Measurements from ENCODE around the gene SLC31A1. TPM values are rescaled to one million over a fixed set of nuclear protein-coding genes. Genes with fewer than 3 reads are reported as not detected.
"Not testable (repeated sequence)": the region's sequence is repeated elsewhere in the genome, so short reads cannot be mapped to it uniquely, and the experiment has no call there.

The SLC31A1 gene
- total RNA-seq, 4 donors from 2014 or later: 8.3 to 10.8 (median 8.9) TPM

DNA sequence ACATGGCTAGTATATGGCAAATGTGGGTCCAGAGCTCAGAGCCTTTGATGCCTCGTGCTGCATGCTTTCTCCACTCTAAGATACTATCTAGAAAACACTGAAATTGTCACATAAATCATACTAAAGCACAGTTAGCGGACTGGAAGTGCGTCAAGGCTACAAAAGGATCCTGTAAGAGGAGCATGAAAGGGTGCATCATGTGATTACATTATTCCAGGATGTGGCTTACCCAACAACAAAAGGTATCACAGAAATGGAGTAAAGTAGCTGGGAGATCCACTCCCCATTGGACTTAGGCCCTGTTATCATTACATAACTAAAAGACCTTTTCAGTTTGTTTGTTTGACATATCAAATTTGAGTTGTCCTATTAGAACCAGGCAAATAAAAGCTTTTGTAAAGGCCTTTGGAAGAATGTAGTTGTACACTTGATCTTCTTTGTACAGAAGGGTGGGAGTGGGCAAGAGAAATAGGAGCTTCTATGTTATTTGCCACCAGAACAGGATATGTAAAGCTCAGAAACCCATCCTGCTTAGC, 6.9 kb downstream of the SLC31A1 start:
- Histone ChIP-seq H3K4me3 (no peak overlapping the region), H3K4me1 (peaks cover 7 to 15% (median 10%) of the 10 kb centered on the region in 4 donors), H3K27ac (replicated peaks in 1 of 4) (no peak overlapping the region), H3K9me3 (no peaks in the 10 kb centered on the region), H3K27me3 (no peaks in the 10 kb centered on the region), H3K36me3 (peaks cover 0 to 5% (median 0%) of the 10 kb centered on the region in 4 donors)
- intact Hi-C loops (cut with DNase I): no loop called here
- 79% methylated on average over 3 of the region's 3 CpGs for WGBS
- DNase-seq (ENCODE audit: extremely low spot score): no peak
- TF ChIP-seq EP300 (IDR thresholded peaks at IDR 0.05): no peak
- TF ChIP-seq POLR2AphosphoS5 (IDR thresholded peaks at IDR 0.05): no peak
- TF ChIP-seq POLR2A (IDR thresholded peaks at IDR 0.05; ENCODE audit: low read depth): no peak
- TF ChIP-seq, protein P1, sequence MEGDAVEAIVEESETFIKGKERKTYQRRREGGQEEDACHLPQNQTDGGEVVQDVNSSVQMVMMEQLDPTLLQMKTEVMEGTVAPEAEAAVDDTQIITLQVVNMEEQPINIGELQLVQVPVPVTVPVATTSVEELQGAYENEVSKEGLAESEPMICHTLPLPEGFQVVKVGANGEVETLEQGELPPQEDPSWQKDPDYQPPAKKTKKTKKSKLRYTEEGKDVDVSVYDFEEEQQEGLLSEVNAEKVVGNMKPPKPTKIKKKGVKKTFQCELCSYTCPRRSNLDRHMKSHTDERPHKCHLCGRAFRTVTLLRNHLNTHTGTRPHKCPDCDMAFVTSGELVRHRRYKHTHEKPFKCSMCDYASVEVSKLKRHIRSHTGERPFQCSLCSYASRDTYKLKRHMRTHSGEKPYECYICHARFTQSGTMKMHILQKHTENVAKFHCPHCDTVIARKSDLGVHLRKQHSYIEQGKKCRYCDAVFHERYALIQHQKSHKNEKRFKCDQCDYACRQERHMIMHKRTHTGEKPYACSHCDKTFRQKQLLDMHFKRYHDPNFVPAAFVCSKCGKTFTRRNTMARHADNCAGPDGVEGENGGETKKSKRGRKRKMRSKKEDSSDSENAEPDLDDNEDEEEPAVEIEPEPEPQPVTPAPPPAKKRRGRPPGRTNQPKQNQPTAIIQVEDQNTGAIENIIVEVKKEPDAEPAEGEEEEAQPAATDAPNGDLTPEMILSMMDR (IDR thresholded peaks at IDR 0.05): no peak

DNA sequence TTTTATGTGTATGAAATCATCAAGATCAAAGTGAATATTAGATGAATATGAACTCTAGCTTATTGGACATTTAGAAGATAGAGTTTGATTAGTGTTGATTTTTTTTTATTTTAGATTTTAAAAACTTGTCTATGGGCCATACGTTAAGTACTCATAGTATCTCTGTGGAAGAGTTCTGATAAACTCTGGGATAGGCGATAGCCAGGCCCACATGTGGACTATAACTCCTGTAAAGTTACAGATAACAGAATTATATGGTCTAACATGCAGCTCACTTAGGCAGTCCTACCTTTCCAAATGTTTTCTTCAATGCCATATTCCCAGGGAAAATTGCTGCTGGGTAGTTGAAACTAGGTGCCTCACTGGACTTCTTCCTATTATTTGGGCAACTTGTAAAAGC, 10.4 kb downstream of the SLC31A1 start:
- no peak overlapping the region for H3K4me3 ChIP-seq
- no peak for TF ChIP-seq EP300 (IDR thresholded peaks at IDR 0.05)
- TF ChIP-seq POLR2AphosphoS5 (IDR thresholded peaks at IDR 0.05): no peak
- TF ChIP-seq, protein P1 (IDR thresholded peaks at IDR 0.05): no peak
- no peak for TF ChIP-seq POLR2A (IDR thresholded peaks at IDR 0.05; ENCODE audit: low read depth)
- H3K27ac ChIP-seq (replicated peaks in 1 of 4): no peak overlapping the region
- intact Hi-C loops (cut with DNase I): no loop called here
- peaks cover 0 to 14% (median 7%) of the 10 kb centered on the region in 4 donors for H3K4me1 ChIP-seq
- H3K27me3 ChIP-seq: no peaks in the 10 kb centered on the region
- WGBS: 100% methylated on average over 2 of the region's 2 CpGs
- H3K9me3 ChIP-seq: no peaks in the 10 kb centered on the region
- no peak for DNase-seq (ENCODE audit: extremely low spot score)
- H3K36me3 ChIP-seq: peaks cover 0 to 5% (median 0%) of the 10 kb centered on the region in 4 donors

DNA sequence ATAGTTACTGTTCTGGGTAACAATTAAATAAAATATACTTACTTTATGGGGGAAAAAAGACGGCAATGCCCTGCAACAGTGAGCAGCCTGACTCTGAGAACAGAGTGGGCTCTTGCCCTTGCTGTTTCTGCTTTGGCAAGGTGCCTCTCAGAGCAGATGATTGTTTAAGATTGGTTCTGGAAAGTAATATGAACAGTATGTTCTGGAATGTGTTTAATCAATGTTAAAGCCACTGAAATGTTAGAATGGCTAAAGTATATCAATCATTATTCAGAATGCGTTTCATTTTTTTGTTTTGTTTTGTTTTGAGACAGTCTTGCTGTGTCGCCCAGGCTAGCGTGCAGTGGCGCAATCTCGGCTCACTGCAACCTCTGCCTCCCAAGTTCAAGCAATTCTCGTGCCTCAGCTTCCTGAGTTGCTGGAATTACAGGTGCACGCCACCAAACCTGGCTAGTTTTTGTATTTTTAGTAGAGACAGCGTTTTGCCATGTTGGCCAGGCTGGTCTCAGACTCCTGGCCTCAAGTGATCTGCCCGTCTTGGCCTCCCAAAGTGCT, 14.4 kb downstream of the SLC31A1 start:
- H3K9me3 ChIP-seq; H3K36me3 ChIP-seq; DNase-seq (ENCODE audit: extremely low spot score); H3K27me3 ChIP-seq; H3K4me3 ChIP-seq; intact Hi-C loops (cut with DNase I); H3K27ac ChIP-seq (replicated peaks in 1 of 4): not testable (repeated sequence)
- WGBS: 78% methylated on average over 10 of the region's 10 CpGs
- peaks cover 0 to 20% (median 12%) of the 10 kb centered on the region in 4 donors for H3K4me1 ChIP-seq

DNA sequence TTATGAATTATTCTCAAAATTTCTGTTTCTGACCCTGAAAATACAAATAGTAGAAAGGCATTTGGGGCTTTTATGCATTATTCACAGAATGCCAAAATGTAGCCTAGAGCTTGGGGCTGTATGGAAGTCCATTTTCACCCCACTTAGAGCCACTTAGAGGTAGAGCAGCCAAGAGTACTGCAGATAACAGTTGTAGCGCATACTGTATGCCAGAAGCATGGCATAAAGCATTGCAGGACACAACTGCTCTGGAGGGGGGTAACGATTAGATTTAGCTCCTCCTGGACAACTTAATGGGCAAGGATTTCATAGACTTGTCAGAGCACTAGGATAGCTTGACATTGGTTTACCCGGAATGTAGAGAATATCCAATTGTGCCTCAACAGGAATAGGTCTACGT, 15.7 kb downstream of the SLC31A1 start:
- H3K4me1 ChIP-seq: peaks cover 0 to 20% (median 12%) of the 10 kb centered on the region in 4 donors
- WGBS: 87% methylated on average over 4 of the region's 4 CpGs
- H3K4me3 ChIP-seq: no peak overlapping the region
- intact Hi-C loops (cut with DNase I): no loop called here
- no peak overlapping the region for H3K27ac ChIP-seq (replicated peaks in 1 of 4)
- no peak for DNase-seq (ENCODE audit: extremely low spot score)
- H3K27me3 ChIP-seq: no peaks in the 10 kb centered on the region
- TF ChIP-seq, protein P1 (IDR thresholded peaks at IDR 0.05): no peak
- TF ChIP-seq EP300 (IDR thresholded peaks at IDR 0.05) (no peak), POLR2AphosphoS5 (IDR thresholded peaks at IDR 0.05) (no peak), POLR2A (IDR thresholded peaks at IDR 0.05; ENCODE audit: low read depth) (no peak)
- H3K36me3 ChIP-seq: no peaks in the 10 kb centered on the region
- H3K9me3 ChIP-seq: no peaks in the 10 kb centered on the region

DNA sequence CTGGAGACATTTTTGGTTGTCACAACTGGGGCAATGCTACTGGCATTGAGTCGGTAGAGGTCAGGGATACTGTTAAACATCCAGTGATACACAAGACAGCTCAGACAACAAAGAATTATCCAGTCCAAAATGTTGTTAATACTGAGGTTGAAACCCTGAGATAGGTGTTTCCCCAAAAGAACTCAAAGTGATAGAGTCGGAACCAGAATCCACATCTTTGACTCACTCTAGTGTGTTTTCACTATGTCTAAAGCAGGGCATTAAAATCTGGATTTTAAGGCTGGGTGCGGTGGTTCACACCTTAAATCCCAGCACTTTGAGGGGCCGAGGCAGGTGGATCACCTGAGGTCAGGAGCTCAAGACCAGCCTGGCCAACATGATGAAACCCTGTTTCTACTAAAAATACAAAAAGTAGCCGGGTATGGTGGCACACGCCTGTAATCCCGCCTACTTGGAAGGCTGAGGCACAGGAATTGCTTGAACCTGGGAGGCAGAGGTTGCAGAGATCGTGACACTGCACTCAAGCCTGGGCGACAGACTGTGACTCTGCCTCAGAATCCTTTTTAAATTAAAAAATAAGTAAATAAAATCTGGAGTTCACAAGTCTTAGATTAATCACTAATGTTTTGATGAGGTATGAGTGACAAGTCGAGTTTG, 17.0 kb downstream of the SLC31A1 start:
- TF ChIP-seq EP300 (IDR thresholded peaks at IDR 0.05): no peak
- TF ChIP-seq POLR2A (IDR thresholded peaks at IDR 0.05; ENCODE audit: low read depth): no peak
- TF ChIP-seq POLR2AphosphoS5 (IDR thresholded peaks at IDR 0.05): no peak
- Histone ChIP-seq H3K4me1 (peaks cover 0 to 16% (median 4%) of the 10 kb centered on the region in 4 donors), H3K9me3 (no peaks in the 10 kb centered on the region), H3K4me3 (no peak overlapping the region), H3K27ac (replicated peaks in 1 of 4) (no peak overlapping the region), H3K36me3 (no peaks in the 10 kb centered on the region), H3K27me3 (no peaks in the 10 kb centered on the region)
- intact Hi-C loops (cut with DNase I): no loop called here
- WGBS: 89% methylated on average over 10 of the region's 10 CpGs
- no peak for DNase-seq (ENCODE audit: extremely low spot score)

Measured in esophagus muscularis mucosa (tissue), 4 donors.